Fibroblast of villous mesenchyme (primary cell): ENCODE data around the gene THRA. TPM values are rescaled to one million over a fixed set of nuclear protein-coding genes. Genes with fewer than 3 reads are reported as not detected.
A peak's percentile ranks its signal among the peaks of the same experiment; 100 is the strongest.
"Not testable (repeated sequence)": the region's sequence is repeated elsewhere in the genome, so short reads cannot be mapped to it uniquely, and the experiment has no call there.

Experiments used
- DNase-seq: peaks from one replicate; pipeline ENCODE4 v3.0.0-alpha.2; 2010; ENCODE audit warnings: low read depth
- H3K4me3 ChIP-seq: 2 replicates; pipeline ENCODE4 v1.5.1; 2011; ENCODE audit warnings: low read depth, mild to moderate bottlenecking, low read length
- CTCF ChIP-seq: IDR thresholded peaks from 2 replicates; pipeline ENCODE4 v1.5.1; 2012; ENCODE audit warnings: low read depth, mild to moderate bottlenecking, low read length; ENCODE audit not compliant: insufficient read depth
- small RNA-seq: library from RNA; depleted of rRNA; stranded (forward); fragments of <200 nt; gene quantifications from one replicate; pipeline ENCODE3, GENCODE V24; 2012
- total RNA-seq: library from RNA; depleted of rRNA; stranded (reverse); fragments of >200 nt; gene quantifications from 2 replicates; pipeline ENCODE4 v1.2.3, GENCODE V29; 2012

THRA gene
- total RNA-seq, 1 donor: 27.2 TPM

- TF ChIP-seq CTCF: no peak
- DNase-seq: no peak
- no peak overlapping the region for H3K4me3 ChIP-seq
Observed at GRCh38 chr17:40134184-40134583, 71.4 kb downstream of the THRA start.

GRCh38 chr17:40135817-40136216 lies 73.1 kb downstream of the THRA start:
- DNase-seq: no peak
- no peak for TF ChIP-seq CTCF
- no peak overlapping the region for H3K4me3 ChIP-seq

GRCh38 chr17:40139566-40140058 lies 76.8 kb downstream of the THRA start:
- peak overlapping the region; percentile 80 for H3K4me3 ChIP-seq
- TF ChIP-seq CTCF: no peak
- no peak for DNase-seq

- H3K4me3 ChIP-seq, DNase-seq: not testable (repeated sequence)
Observed at GRCh38 chr17:40143166-40143565, 80.4 kb downstream of the THRA start.

Small RNA genes lying within 50 kb of the gene (small RNA-seq; reads per million reads assigned to genes)
- gene SNORD124: 365 reads per million, percentile 98 among the genes with 10 or more reads in this experiment

Other genes with a start within 250 kb of the THRA start
- under 0.01 TPM in 2 replicates for gene IKZF3, start 198.7 kb upstream of the THRA start, total RNA-seq
- not detected in 2 replicates for gene ZPBP2, start 194.8 kb upstream of the THRA start, total RNA-seq
- 5.2 and 5.8 TPM in 2 replicates for gene GSDMB, start 144.3 kb upstream of the THRA start, total RNA-seq
- 51.5 and 61.7 TPM in 2 replicates for gene ORMDL3, start 135.4 kb upstream of the THRA start, total RNA-seq
- gene LRRC3C, start 135.2 kb upstream of the THRA start, total RNA-seq: not detected in 2 replicates
- under 0.01 TPM in 1 of 2 replicates, not detected in the other for gene GSDMA, start 100.0 kb upstream of the THRA start, total RNA-seq
- 118 and 120 TPM in 2 replicates for gene PSMD3, start 82.2 kb upstream of the THRA start, total RNA-seq
- gene CSF3, start 47.5 kb upstream of the THRA start, total RNA-seq: 0.97 and 4.3 TPM in 2 replicates
- gene MED24, start 8.6 kb upstream of the THRA start, total RNA-seq: 46.7 and 47.9 TPM in 2 replicates
- gene NR1D1, start 37.6 kb downstream of the THRA start, total RNA-seq: 1.7 and 2.3 TPM in 2 replicates
- gene MSL1, start 59.0 kb downstream of the THRA start, total RNA-seq: 64.4 and 73.0 TPM in 2 replicates
- 42.5 and 51.8 TPM in 2 replicates for gene CASC3, start 77.6 kb downstream of the THRA start, total RNA-seq
- 2.2 and 2.6 TPM in 2 replicates for gene RAPGEFL1, start 114.5 kb downstream of the THRA start, total RNA-seq
- 6.1 and 11.2 TPM in 2 replicates for gene WIPF2, start 156.3 kb downstream of the THRA start, total RNA-seq
- gene CDC6, start 224.9 kb downstream of the THRA start, total RNA-seq: 19.0 and 28.5 TPM in 2 replicates
- 20.3 and 23.5 TPM in 2 replicates for gene RARA, start 246.2 kb downstream of the THRA start, total RNA-seq